PC-9 (cell line): ENCODE data around the gene SPATA31D4. TPM values are rescaled to one million over a fixed set of nuclear protein-coding genes. Genes with fewer than 3 reads are reported as not detected.
A peak's percentile ranks its signal among the peaks of the same experiment; 100 is the strongest.

ENCODE experiments used
- BruUV-seq: library from RNA; stranded (reverse); fragments of 400-500 nt; replicated peaks from 2 replicates; lab custom pipeline; 2021; lab: Mats Ljungman, UMichigan
- CTCF ChIA-PET: fragments of 300-600 bp; sonication (Branson Sonifier 250); formaldehyde crosslinking; loops from one replicate; lab custom pipeline; 2022; ENCODE audit warnings: antibody characterized with exemption; lab: Charles Lee
- POLR2A ChIA-PET: fragments of 300-600 bp; sonication (Branson Sonifier 250); formaldehyde crosslinking; loops from one replicate; lab custom pipeline; 2022; ENCODE audit warnings: antibody characterized with exemption; ENCODE audit not compliant: unreplicated experiment; lab: Charles Lee
- DNase-seq, 2 experiments: peaks; one replicate each; pipeline versions ENCODE4 v3.0.0 to v3.0.0-alpha.2; 2015 to 2022; ENCODE audit warnings: mixed read lengths in 1 of 2
- H2AFZ ChIP-seq: fragments of 200-600 bp; sonication (generic); 2 replicates; pipeline ENCODE4 v1.8.1; 2017; ENCODE audit warnings: antibody characterized with exemption
- H3F3A ChIP-seq: fragments of 200-600 bp; sonication (generic); 2 replicates; pipeline ENCODE4 v1.8.1; 2017; ENCODE audit warnings: antibody characterized with exemption, mild to moderate bottlenecking, low read depth; ENCODE audit not compliant: insufficient read depth
- H3K27ac ChIP-seq: fragments of 200-600 bp; sonication (generic); 2 replicates; pipeline ENCODE4 v1.6.1; 2016; ENCODE audit warnings: mixed run types
- H3K27me3 ChIP-seq: fragments of 200-600 bp; sonication (generic); 2 replicates; pipeline ENCODE4 v1.6.1; 2016; ENCODE audit warnings: low read depth, mixed run types; ENCODE audit not compliant: insufficient read depth
- H3K36me3 ChIP-seq: fragments of 200-600 bp; sonication (generic); 2 replicates; pipeline ENCODE4 v1.6.1; 2016; ENCODE audit warnings: low read depth, mixed run types
- H3K4me1 ChIP-seq: fragments of 200-600 bp; sonication (generic); replicated peaks from 2 replicates; pipeline ENCODE4 v1.6.1; 2016; ENCODE audit warnings: mixed run types; ENCODE audit not compliant: insufficient read depth
- H3K4me2 ChIP-seq: fragments of 200-600 bp; sonication (generic); 2 replicates; pipeline ENCODE4 v1.6.1; 2017; ENCODE audit warnings: mixed run types
- H3K4me3 ChIP-seq: fragments of 200-600 bp; sonication (generic); 2 replicates; pipeline ENCODE4 v1.6.1; 2016; ENCODE audit warnings: mixed run types
- H3K79me2 ChIP-seq: fragments of 200-600 bp; sonication (generic); 2 replicates; pipeline ENCODE4 v1.6.1; 2017; ENCODE audit warnings: low read depth, mixed run types
- H3K9me2 ChIP-seq: fragments of 200-600 bp; sonication (generic); 2 replicates; pipeline ENCODE4 v1.8.1; 2017; ENCODE audit warnings: mild to moderate bottlenecking; ENCODE audit not compliant: insufficient read depth
- H3K9me3 ChIP-seq: fragments of 200-600 bp; sonication (generic); 2 replicates; pipeline ENCODE4 v1.8.1; 2016; ENCODE audit warnings: low read depth; ENCODE audit not compliant: insufficient read depth
- H4K20me1 ChIP-seq: fragments of 200-600 bp; sonication (generic); 2 replicates; pipeline ENCODE4 v1.8.1; 2017; ENCODE audit not compliant: insufficient read depth
- EZH2 ChIP-seq: fragments of 200-600 bp; sonication (generic); IDR thresholded peaks from 2 replicates; pipeline ENCODE4 v1.8.0; 2017; ENCODE audit warnings: antibody characterized with exemption, low read depth
- intact Hi-C: fragments of 100-400 bp; cut with micrococcal nuclease; formaldehyde crosslinking; loops from one replicate; pipeline ENCODE4 v1.10.0; 2022; ENCODE audit not compliant: unreplicated experiment
- total RNA-seq: library from RNA; stranded (reverse); gene quantifications from 2 replicates; pipeline ENCODE4 v1.2.3, GENCODE V29; 2021
- TF ChIP-seq, protein P1 (sequence below): fragments of 200-600 bp; sonication (generic); conservative IDR thresholded peaks from 2 replicates; pipeline ENCODE4 v1.6.1; 2017; ENCODE audit warnings: mixed run types, antibody characterized with exemption, mild to moderate bottlenecking, moderate library complexity

The SPATA31D4 gene
- total RNA-seq, 1 experiment from 2014 or later, result not detected

DNA sequence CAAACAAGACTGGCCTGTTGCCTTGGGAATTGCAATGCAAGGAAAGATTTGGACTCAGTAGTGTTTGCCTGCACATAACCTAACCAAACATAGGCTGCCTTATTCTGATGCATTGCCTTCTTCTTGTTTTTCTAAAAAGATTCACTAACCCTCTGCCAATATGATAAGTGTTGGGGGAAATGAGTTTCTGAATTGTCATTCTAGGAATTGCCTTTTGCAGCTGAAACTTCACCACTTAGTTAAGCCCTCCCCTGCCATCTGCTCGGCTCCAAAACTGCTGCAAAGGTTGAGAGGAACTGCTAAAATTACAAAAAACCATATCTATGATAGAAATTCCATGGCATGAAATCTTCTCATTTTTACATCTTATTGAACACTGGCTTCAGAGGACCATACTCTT, 41.6 kb upstream of the SPATA31D4 start:
- H3K4me2 ChIP-seq, result no peak overlapping the region
- no peaks in the 10 kb centered on the region for H3K27me3 ChIP-seq
- intact Hi-C loops, result no loop called here
- H3K36me3 ChIP-seq, result no peaks in the 10 kb centered on the region
- no peak overlapping the region for H3K4me3 ChIP-seq
- H3K27ac ChIP-seq, result no peak overlapping the region
- no peak for TF ChIP-seq EZH2
- TF ChIP-seq, protein P1, sequence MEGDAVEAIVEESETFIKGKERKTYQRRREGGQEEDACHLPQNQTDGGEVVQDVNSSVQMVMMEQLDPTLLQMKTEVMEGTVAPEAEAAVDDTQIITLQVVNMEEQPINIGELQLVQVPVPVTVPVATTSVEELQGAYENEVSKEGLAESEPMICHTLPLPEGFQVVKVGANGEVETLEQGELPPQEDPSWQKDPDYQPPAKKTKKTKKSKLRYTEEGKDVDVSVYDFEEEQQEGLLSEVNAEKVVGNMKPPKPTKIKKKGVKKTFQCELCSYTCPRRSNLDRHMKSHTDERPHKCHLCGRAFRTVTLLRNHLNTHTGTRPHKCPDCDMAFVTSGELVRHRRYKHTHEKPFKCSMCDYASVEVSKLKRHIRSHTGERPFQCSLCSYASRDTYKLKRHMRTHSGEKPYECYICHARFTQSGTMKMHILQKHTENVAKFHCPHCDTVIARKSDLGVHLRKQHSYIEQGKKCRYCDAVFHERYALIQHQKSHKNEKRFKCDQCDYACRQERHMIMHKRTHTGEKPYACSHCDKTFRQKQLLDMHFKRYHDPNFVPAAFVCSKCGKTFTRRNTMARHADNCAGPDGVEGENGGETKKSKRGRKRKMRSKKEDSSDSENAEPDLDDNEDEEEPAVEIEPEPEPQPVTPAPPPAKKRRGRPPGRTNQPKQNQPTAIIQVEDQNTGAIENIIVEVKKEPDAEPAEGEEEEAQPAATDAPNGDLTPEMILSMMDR, result no peak
- H3K9me2 ChIP-seq, result no peaks in the 10 kb centered on the region
- peaks cover 8% of the 10 kb centered on the region for H3K4me1 ChIP-seq
- ChIA-PET POLR2A (no interaction called here), CTCF (no interaction called here)
- no TSS peak for BruUV-seq
- no peak overlapping the region for H2AFZ ChIP-seq
- H3F3A ChIP-seq, result no peaks in the 10 kb centered on the region
- H3K79me2 ChIP-seq, result no peaks in the 10 kb centered on the region
- H3K9me3 ChIP-seq, result no peaks in the 10 kb centered on the region
- no peak for DNase-seq
- no peaks in the 10 kb centered on the region for H4K20me1 ChIP-seq

DNA sequence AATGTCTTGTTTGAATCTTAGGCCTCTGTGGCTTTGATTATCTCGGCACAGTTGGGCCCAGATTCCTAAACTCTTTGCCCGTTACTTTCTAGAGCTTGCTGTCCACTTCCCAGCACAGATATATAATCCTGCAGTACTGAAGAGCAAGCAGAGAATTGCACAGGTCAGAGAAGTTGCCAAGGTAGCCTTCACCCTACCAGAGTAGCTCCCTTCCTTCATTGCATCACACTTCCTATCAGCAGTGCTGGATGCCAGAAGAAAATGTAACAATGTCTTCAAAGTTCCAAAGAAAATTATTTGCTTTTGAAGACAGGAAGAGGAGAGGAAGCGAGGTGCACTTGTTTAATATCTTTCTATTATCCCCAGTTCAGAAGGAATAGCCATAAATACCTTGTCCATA, 38.1 kb upstream of the SPATA31D4 start:
- no peaks in the 10 kb centered on the region for H3K9me3 ChIP-seq
- intact Hi-C loops, result no loop called here
- BruUV-seq, result no TSS peak
- H3F3A ChIP-seq, result no peaks in the 10 kb centered on the region
- H3K36me3 ChIP-seq, result no peaks in the 10 kb centered on the region
- H2AFZ ChIP-seq, result no peak overlapping the region
- peaks cover 8% of the 10 kb centered on the region for H3K4me1 ChIP-seq
- no peaks in the 10 kb centered on the region for H4K20me1 ChIP-seq
- POLR2A ChIA-PET, result no interaction called here
- H3K27ac ChIP-seq, result no peak overlapping the region
- DNase-seq, result peak in 1 of 2 experiments; percentile 44
- H3K4me3 ChIP-seq, result no peak overlapping the region
- no peaks in the 10 kb centered on the region for H3K27me3 ChIP-seq
- TF ChIP-seq EZH2, result no peak
- TF ChIP-seq, protein P1, result no peak
- CTCF ChIA-PET, result no interaction called here
- H3K9me2 ChIP-seq, result no peaks in the 10 kb centered on the region
- no peaks in the 10 kb centered on the region for H3K79me2 ChIP-seq
- H3K4me2 ChIP-seq, result no peak overlapping the region

- no peak overlapping the region for H3K4me2 ChIP-seq
- no peak overlapping the region for H2AFZ ChIP-seq
- no peak overlapping the region for H3K4me3 ChIP-seq
- H3K27ac ChIP-seq, result no peak overlapping the region
- no peak for TF ChIP-seq EZH2
- TF ChIP-seq, protein P1, result no peak
- H3K9me2 ChIP-seq, result no peaks in the 10 kb centered on the region
- BruUV-seq, result no TSS peak
- CTCF ChIA-PET, result no interaction called here
- POLR2A ChIA-PET, result no interaction called here
- no peaks in the 10 kb centered on the region for H3F3A ChIP-seq
- H4K20me1 ChIP-seq, result no peaks in the 10 kb centered on the region
- peaks cover 8% of the 10 kb centered on the region for H3K4me1 ChIP-seq
- no peaks in the 10 kb centered on the region for H3K27me3 ChIP-seq
- intact Hi-C loops, result no loop called here
- H3K9me3 ChIP-seq, result no peaks in the 10 kb centered on the region
- no peaks in the 10 kb centered on the region for H3K79me2 ChIP-seq
- DNase-seq, result no peak
- H3K36me3 ChIP-seq, result no peaks in the 10 kb centered on the region
Measured at GRCh38 chr9:81892440-81892839, 35.8 kb upstream of the SPATA31D4 start.
